ENCODE results near the gene ANKRD12. TPM values are rescaled to one million over a fixed set of nuclear protein-coding genes. Genes with fewer than 3 reads are reported as not detected.

ANKRD12 gene
- total RNA-seq, 1 experiment from 2014 or later, result 9.3 TPM

GRCh38 chr18:9106094-9106493, 30.5 kb upstream of the ANKRD12 start:
- no peak for DNase-seq (ENCODE audit: low read depth)

GRCh38 chr18:9106800-9107584, 29.6 kb upstream of the ANKRD12 start:
- no peak for DNase-seq (ENCODE audit: low read depth)

DNA sequence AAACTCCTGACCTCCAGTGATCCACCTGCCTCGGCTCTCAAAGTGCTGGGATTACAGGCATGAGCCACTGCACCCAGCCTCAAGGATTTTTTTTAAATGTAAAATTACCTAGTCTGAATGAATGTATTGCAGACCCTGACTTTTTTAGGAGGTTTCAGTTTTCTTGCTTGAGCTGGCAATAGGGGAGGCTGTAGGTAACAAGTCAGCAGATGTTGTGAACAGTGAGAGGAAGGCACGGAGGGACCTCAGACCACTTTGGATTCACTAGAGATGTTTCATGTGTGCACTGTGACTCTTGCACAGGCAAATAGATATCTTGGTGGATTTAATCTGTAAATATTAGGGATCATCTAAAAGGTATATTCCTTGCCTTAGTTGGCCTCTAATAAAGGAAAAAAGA, 27.7 kb upstream of the ANKRD12 start:
- no peak for DNase-seq (ENCODE audit: low read depth)

DNA sequence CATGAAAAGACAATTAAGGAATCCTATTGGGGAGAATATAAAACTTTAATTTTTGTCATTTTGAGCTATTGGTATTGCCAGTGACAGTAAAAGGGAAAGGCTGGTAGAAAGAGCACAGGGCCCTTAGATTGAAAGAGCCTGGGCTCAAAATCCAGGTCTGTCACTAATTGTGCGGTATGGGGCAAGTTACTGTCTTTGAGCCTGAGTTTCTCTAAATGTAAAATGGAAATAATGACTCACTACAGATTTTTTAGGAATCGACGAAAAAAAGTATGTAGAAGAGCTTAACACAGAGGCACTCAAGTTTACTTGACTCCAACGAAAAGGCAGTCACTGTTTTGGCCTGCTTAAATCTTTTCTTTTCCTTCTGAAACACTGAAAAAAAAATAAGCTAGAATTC, 27.1 kb upstream of the ANKRD12 start:
- DNase-seq (ENCODE audit: low read depth), result no peak

GRCh38 chr18:9113468-9114149, 23.0 kb upstream of the ANKRD12 start:
- no peak for DNase-seq (ENCODE audit: low read depth)

- DNase-seq (ENCODE audit: low read depth), result no peak
Observed at GRCh38 chr18:9115984-9116383, 20.6 kb upstream of the ANKRD12 start.

- DNase-seq (ENCODE audit: low read depth), result no peak
Observed at GRCh38 chr18:9117980-9118841, 18.4 kb upstream of the ANKRD12 start.

- DNase-seq (ENCODE audit: low read depth), result no peak
Observed at GRCh38 chr18:9120796-9121195, 15.8 kb upstream of the ANKRD12 start.

- DNase-seq (ENCODE audit: low read depth), result no peak
Observed at GRCh38 chr18:9123520-9123919, 13.1 kb upstream of the ANKRD12 start.

DNA sequence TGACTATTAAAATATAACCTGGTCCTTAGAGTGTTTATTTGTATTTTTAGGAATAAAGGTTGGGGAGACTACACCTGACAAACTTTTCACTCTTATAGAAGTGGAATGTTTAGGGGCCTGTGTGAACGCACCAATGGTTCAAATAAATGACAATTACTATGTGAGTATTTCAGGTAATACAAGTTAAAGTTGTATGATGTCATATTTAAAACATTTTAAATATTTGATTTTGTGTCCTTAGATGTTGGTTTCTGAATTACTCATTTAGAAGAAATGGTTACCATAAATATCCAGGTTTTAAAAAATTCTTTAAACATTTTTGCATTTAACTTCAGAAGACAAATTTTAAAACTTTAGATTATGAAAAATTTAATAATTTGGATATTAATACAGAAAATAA, 11.8 kb upstream of the ANKRD12 start:
- no peak for DNase-seq (ENCODE audit: low read depth)

- DNase-seq (ENCODE audit: low read depth), result no peak
Observed at GRCh38 chr18:9126337-9126736, 10.2 kb upstream of the ANKRD12 start.

- no peak for DNase-seq (ENCODE audit: low read depth)
Observed at GRCh38 chr18:9130195-9130594, 6.4 kb upstream of the ANKRD12 start.

GRCh38 chr18:9130806-9131205, 5.8 kb upstream of the ANKRD12 start:
- no peak for DNase-seq (ENCODE audit: low read depth)

GRCh38 chr18:9132628-9133027, 4.0 kb upstream of the ANKRD12 start:
- DNase-seq (ENCODE audit: low read depth), result no peak

DNA sequence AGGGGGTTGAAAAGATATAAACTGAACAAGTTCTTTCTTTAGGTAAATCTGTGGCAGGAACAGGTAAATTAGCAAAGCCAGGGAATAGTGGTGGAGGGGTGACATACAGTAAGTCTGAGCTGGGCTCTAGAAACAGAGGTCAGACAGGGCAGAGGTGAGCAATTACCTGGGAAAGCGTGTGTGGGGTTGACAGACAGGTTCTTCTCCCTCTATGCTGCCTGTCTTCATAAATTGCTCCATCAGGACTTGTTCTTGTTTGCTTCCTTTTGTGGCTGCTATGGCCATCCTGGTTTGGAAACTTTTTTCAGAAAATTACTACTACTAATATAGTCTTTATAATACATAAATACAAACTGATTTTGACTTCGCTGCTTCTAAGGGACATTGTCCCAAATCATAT, 3.4 kb upstream of the ANKRD12 start:
- DNase-seq (ENCODE audit: low read depth), result no peak

GRCh38 chr18:9135081-9135911, 1.3 kb upstream of the ANKRD12 start:
- no peak for DNase-seq (ENCODE audit: low read depth)

- no peak for DNase-seq (ENCODE audit: low read depth)
Observed at GRCh38 chr18:9135912-9136314, 668 bp upstream of the ANKRD12 start.

DNA sequence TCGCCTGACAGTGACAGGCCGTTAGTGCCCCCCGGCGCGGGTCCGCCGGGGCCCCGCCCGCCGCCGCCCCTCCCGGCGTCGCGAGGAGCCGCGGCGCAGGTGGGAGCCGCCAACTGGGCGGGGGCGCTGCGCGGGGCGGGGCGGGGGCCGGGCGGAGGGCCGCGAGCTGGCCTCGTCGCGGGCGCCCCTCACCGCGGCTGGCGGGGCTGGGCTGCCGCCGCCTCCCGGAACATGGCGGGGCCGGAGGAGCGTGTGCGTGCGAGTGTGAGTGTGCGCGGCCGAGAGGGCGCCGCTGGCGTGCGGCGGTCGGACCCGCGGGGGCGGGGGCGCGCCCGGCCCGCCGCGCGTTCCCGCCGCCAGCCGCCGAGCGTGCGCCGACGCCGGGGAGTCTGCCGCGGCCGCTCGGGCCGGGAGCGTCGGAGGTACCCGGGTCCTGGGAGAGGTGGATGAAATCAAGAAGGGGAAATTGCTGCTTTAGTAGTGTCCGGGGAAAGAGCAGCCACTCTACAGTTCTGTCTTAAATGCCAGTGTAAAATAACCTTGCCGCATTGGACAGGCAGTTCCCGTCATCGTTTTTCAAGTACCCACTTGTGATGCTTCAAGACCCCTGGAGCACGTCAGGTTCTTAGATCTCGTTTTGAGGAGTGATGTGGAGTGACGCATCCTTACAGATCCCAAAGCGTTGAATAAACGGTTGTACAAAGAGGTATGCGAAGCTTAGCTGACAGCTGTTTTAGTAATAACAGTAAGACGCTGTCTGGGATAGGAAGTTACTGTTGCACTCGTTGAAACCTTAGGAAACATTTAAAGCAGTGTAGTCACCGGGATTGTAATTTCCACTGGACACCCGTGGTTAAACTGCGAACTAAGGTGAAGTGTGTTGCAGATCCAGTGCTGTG, 836 bp downstream of the ANKRD12 start:
- peak; percentile 72 for DNase-seq (ENCODE audit: low read depth)

DNA sequence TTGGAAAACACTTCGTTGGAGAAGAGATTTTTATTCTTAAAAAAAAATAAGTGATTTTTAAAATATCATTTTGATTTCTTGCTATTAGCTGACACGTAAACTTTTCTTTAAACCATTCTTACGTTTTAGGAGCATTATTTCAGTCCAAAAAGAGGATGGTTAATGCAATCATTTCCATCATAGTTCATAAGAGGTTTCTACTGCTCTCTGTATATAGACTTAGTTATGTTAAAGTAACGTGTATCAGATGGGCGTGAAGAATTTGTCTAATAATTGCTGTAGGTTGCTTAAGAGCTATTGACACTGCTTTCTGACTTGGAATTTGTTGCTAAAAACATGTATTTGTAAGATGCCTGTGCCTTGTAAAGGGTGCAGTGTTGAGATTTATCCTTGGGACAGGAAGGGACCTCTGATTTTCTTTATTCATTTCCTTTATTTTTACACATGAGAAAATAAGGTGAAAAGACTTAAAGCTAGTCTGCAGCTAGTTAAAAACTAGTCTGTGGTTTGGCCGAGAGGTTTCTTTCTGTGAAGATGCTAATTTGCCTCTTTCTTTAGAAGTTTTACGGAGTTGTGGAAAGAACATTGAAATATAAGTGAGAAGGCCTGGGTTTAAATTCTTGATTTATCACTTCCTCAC, 2.9 kb downstream of the ANKRD12 start:
- no peak for DNase-seq (ENCODE audit: low read depth)

GRCh38 chr18:9140381-9140780, 3.8 kb downstream of the ANKRD12 start:
- DNase-seq (ENCODE audit: low read depth), result no peak
